HEK293 (cell line): Measurements from ENCODE around the gene SLC17A5.

Experiments used
- CTCF ChIA-PET: fragments of 350-600 bp; formaldehyde crosslinking; extraction: SDS; loops from one replicate; lab custom pipeline; 2021; ENCODE audit warnings: antibody characterized with exemption; lab: Yijun Ruan, JAX
- POLR2A ChIA-PET: fragments of 300-600 bp; formaldehyde crosslinking; extraction: SDS; loops from one replicate; lab custom pipeline; 2020; ENCODE audit warnings: antibody characterized with exemption, inconsistent platforms; lab: Yijun Ruan, JAX
- H3K27ac ChIP-seq: fragments of 200-500 bp; sonication (Bioruptor generic); 2 replicates; pipeline ENCODE4 v1.5.1; 2014; ENCODE audit warnings: low read depth, low read length, control low read depth, inconsistent platforms; ENCODE audit errors: extremely low read depth
- H3K36me3 ChIP-seq, 2 experiments: fragments of 200-500 bp in 1 of 2; sonication (Bioruptor generic) in 1 of 2; 1 replicate in 1 of 2; 2 replicates in 1 of 2; pipeline ENCODE4 v1.5.1; 2014 to 2017; ENCODE audit warnings: inconsistent platforms in 2 of 2, low read length in 2 of 2; ENCODE audit not compliant: control insufficient read depth in 2 of 2, insufficient read depth in 1 of 2
- H3K4me1 ChIP-seq: fragments of 200-500 bp; sonication (Bioruptor generic); 2 replicates; pipeline ENCODE4 v1.5.1; 2014; ENCODE audit warnings: mild to moderate bottlenecking, low read length, inconsistent platforms; ENCODE audit not compliant: control insufficient read depth, insufficient read depth
- H3K4me3 ChIP-seq: 2 replicates; pipeline ENCODE4 v1.5.1; 2011; ENCODE audit warnings: low read depth, mild to moderate bottlenecking, control low read depth, low read length, moderate library complexity
- H3K9me3 ChIP-seq: fragments of 200-500 bp; sonication (Bioruptor generic); 2 replicates; pipeline ENCODE4 v1.5.1; 2014; ENCODE audit warnings: low read depth, low read length, inconsistent platforms; ENCODE audit not compliant: control insufficient read depth, insufficient read depth
- BCL11A ChIP-seq: fragments of 450-650 bp; formaldehyde crosslinking; IDR thresholded peaks from 2 replicates; pipeline ENCODE4 v1.5.1; 2016; ENCODE audit warnings: low read depth, missing biosample characterization, missing genetic modification characterization
- FEZF1 ChIP-seq: fragments of 450-650 bp; formaldehyde crosslinking; IDR thresholded peaks from 2 replicates; pipeline ENCODE4 v1.5.1; 2016; ENCODE audit warnings: missing biosample characterization, missing genetic modification characterization
- GLIS2 ChIP-seq: fragments of 450-650 bp; formaldehyde crosslinking; IDR thresholded peaks from 2 replicates; pipeline ENCODE4 v1.5.1; 2016; ENCODE audit warnings: missing biosample characterization, missing genetic modification characterization
- KLF10 ChIP-seq: fragments of 450-650 bp; IDR thresholded peaks from 2 replicates; pipeline ENCODE4 v1.5.1; 2018; ENCODE audit warnings: missing biosample characterization, mild to moderate bottlenecking, missing genetic modification characterization
- PBX3 ChIP-seq: sonication (generic); formaldehyde crosslinking; IDR thresholded peaks from 2 replicates; pipeline ENCODE4 v1.8.1; 2022; ENCODE audit warnings: mild to moderate bottlenecking, moderate library complexity, missing genetic modification reagents
- SP3 ChIP-seq: fragments of 450-650 bp; formaldehyde crosslinking; IDR thresholded peaks from 2 replicates; pipeline ENCODE4 v1.5.1; 2016; ENCODE audit warnings: missing biosample characterization, missing genetic modification characterization
- ZBTB21 ChIP-seq: fragments of 450-650 bp; formaldehyde crosslinking; IDR thresholded peaks from 2 replicates; pipeline ENCODE4 v1.5.1; 2017; ENCODE audit warnings: missing biosample characterization, missing genetic modification characterization
- ZBTB44 ChIP-seq: fragments of 450-650 bp; IDR thresholded peaks from 2 replicates; pipeline ENCODE4 v1.5.1; 2018; ENCODE audit warnings: missing biosample characterization, mild to moderate bottlenecking, missing genetic modification characterization
- ZEB2 ChIP-seq: fragments of 450-650 bp; formaldehyde crosslinking; IDR thresholded peaks from 2 replicates; pipeline ENCODE4 v1.5.1; 2016; ENCODE audit warnings: missing biosample characterization, missing genetic modification characterization
- ZFP41 ChIP-seq: fragments of 450-650 bp; formaldehyde crosslinking; IDR thresholded peaks from 2 replicates; pipeline ENCODE4 v1.5.1; 2016; ENCODE audit warnings: missing biosample characterization, missing genetic modification characterization, borderline replicate concordance
- ZNF239 ChIP-seq: fragments of 450-650 bp; formaldehyde crosslinking; IDR thresholded peaks from 2 replicates; pipeline ENCODE4 v1.5.1; 2016; ENCODE audit warnings: missing biosample characterization, missing genetic modification characterization
- ZNF266 ChIP-seq: fragments of 450-650 bp; formaldehyde crosslinking; IDR thresholded peaks from 2 replicates; pipeline ENCODE4 v1.5.1; 2016; ENCODE audit warnings: missing biosample characterization, missing genetic modification characterization, low read depth
- ZNF274 ChIP-seq, 2 experiments: fragments of 200-500 bp in 1 of 2; fragments of 450-650 bp in 1 of 2; sonication (Bioruptor generic) in 1 of 2; formaldehyde crosslinking in 1 of 2; IDR thresholded peaks; 2 replicates each; pipeline versions ENCODE4 v1.5.1 to v1.6.1; 2014 to 2016; ENCODE audit warnings: borderline replicate concordance in 1 of 2, inconsistent platforms in 1 of 2, low read length in 1 of 2, missing biosample characterization in 1 of 2, missing genetic modification characterization in 1 of 2
- ZNF324 ChIP-seq: fragments of 450-650 bp; formaldehyde crosslinking; IDR thresholded peaks from 2 replicates; pipeline ENCODE4 v1.5.1; 2016; ENCODE audit warnings: missing biosample characterization, missing genetic modification characterization
- ZNF394 ChIP-seq: fragments of 450-650 bp; formaldehyde crosslinking; IDR thresholded peaks from 2 replicates; pipeline ENCODE4 v1.5.1; 2016; ENCODE audit warnings: missing biosample characterization, missing genetic modification characterization, mild to moderate bottlenecking, moderate library complexity, borderline replicate concordance
- ZNF416 ChIP-seq: fragments of 450-650 bp; formaldehyde crosslinking; IDR thresholded peaks from 2 replicates; pipeline ENCODE4 v1.5.1; 2016; ENCODE audit warnings: missing biosample characterization, missing genetic modification characterization
- ZNF48 ChIP-seq: fragments of 450-650 bp; formaldehyde crosslinking; IDR thresholded peaks from 2 replicates; pipeline ENCODE4 v1.5.1; 2016; ENCODE audit warnings: missing biosample characterization, missing genetic modification characterization
- ZNF501 ChIP-seq: fragments of 450-650 bp; formaldehyde crosslinking; IDR thresholded peaks from 2 replicates; pipeline ENCODE4 v1.5.1; 2016; ENCODE audit warnings: missing biosample characterization, missing genetic modification characterization
- ZNF513 ChIP-seq: fragments of 450-650 bp; IDR thresholded peaks from 2 replicates; pipeline ENCODE4 v1.5.1; 2018; ENCODE audit warnings: missing biosample characterization, missing genetic modification characterization
- ZNF555 ChIP-seq: fragments of 450-650 bp; formaldehyde crosslinking; conservative IDR thresholded peaks from 2 replicates; pipeline ENCODE4 v1.5.1; 2017; ENCODE audit warnings: missing biosample characterization, mild to moderate bottlenecking, missing genetic modification characterization, inconsistent platforms
- ZNF610 ChIP-seq: fragments of 450-650 bp; formaldehyde crosslinking; IDR thresholded peaks from 2 replicates; pipeline ENCODE4 v1.5.1; 2016; ENCODE audit warnings: missing biosample characterization, missing genetic modification characterization, borderline replicate concordance
- ZNF629 ChIP-seq: fragments of 450-650 bp; formaldehyde crosslinking; IDR thresholded peaks from 2 replicates; pipeline ENCODE4 v1.5.1; 2017; ENCODE audit warnings: missing biosample characterization, missing genetic modification characterization
- ZNF645 ChIP-seq: fragments of 450-650 bp; formaldehyde crosslinking; IDR thresholded peaks from 2 replicates; pipeline ENCODE4; 2016; ENCODE audit warnings: missing biosample characterization, missing genetic modification characterization
- ZNF791 ChIP-seq: fragments of 450-650 bp; formaldehyde crosslinking; IDR thresholded peaks from 2 replicates; pipeline ENCODE4 v1.5.1; 2016; ENCODE audit warnings: missing biosample characterization, missing genetic modification characterization

Gene SLC17A5

GRCh38 chr6:73560853-73561407 lies 92.9 kb downstream of the SLC17A5 start (continued):
- TF ChIP-seq ZNF645 (tag by site-specific recombination) (no peak), ZFP41 (tag by site-specific recombination) (no peak), ZNF629 (tag by site-specific recombination) (no peak), ZNF513 (tag by site-specific recombination) (no peak), KLF10 (tag by site-specific recombination) (no peak), ZNF266 (tag by site-specific recombination) (no peak)

- no peaks in the 10 kb centered on the region for H3K9me3 ChIP-seq
- ChIA-PET CTCF (interaction anchor here (1.8 kb wide), 1 partner anchor 12 kb away, joined by 4 read pairs; no protein-coding TSS in a partner anchor), POLR2A (interaction anchor here (0.6 to 0.8 kb wide), 2 partner anchors 12 to 46 kb away, joined by 3 read pairs; no protein-coding TSS in a partner anchor)
- no peak overlapping the region for H3K4me3 ChIP-seq
- TF ChIP-seq ZNF324 (tag by site-specific recombination) (no peak), ZNF791 (no peak), ZNF501 (tag by site-specific recombination) (no peak), ZNF555 (tag by site-specific recombination) (no peak), ZNF394 (tag by site-specific recombination) (no peak), ZNF610 (tag by site-specific recombination) (no peak), FEZF1 (no peak), ZEB2 (tag by site-specific recombination) (no peak), GLIS2 (no peak), ZNF239 (tag by site-specific recombination) (no peak), BCL11A (no peak), ZBTB21 (tag by site-specific recombination) (no peak), ZNF48 (tag by site-specific recombination) (no peak), PBX3 (CRISPR knock-in tag) (no peak), ZNF274 (IDR thresholded peaks at IDR 0.05; ENCODE audit: low read length) (no peak), ZNF274 (tag by site-specific recombination; IDR thresholded peaks at IDR 0.05; ENCODE audit: borderline replicate concordance) (no peak), SP3 (tag by site-specific recombination) (no peak), ZBTB44 (no peak), ZNF416 (tag by site-specific recombination) (no peak)
- no peaks in the 10 kb centered on the region for H3K4me1 ChIP-seq
- H3K27ac ChIP-seq, result no peak overlapping the region
- H3K36me3 ChIP-seq, result no peaks in the 10 kb centered on the region
These were observed 93.5 kb downstream of the SLC17A5 start for GRCh38 chr6:73560182-73560732.
